NB4 (cell line): Measurements from ENCODE around the gene SECISBP2L.

Source experiments
- DNase-seq: peaks from one replicate; pipeline ENCODE4 v3.0.0; 2010; ENCODE audit warnings: low read depth
- H3K4me3 ChIP-seq: one replicate; pipeline ENCODE4 v1.5.1; 2011; ENCODE audit warnings: mild to moderate bottlenecking, low read depth, low read length, moderate library complexity
- CTCF ChIP-seq: IDR thresholded peaks from one replicate; pipeline ENCODE4 v1.5.1; 2012; ENCODE audit warnings: low read depth, low read length
- MAX ChIP-seq: IDR thresholded peaks from 2 replicates; pipeline ENCODE4 v1.6.1; 2011; ENCODE audit warnings: low read depth, low read length
- MYC ChIP-seq: IDR thresholded peaks from 2 replicates; pipeline ENCODE4 v1.6.1; 2011; ENCODE audit warnings: low read depth, low read length
- POLR2A ChIP-seq: IDR thresholded peaks from 2 replicates; pipeline ENCODE4 v1.6.1; 2011; ENCODE audit warnings: mild to moderate bottlenecking; ENCODE audit not compliant: insufficient read length; ENCODE audit errors: extremely low read depth

Gene SECISBP2L

GRCh38 chr15:49085696-49086459 lies 39.6 kb upstream of the SECISBP2L start:
- TF ChIP-seq CTCF (no peak), MYC (no peak), POLR2A (no peak), MAX (no peak)
- DNase-seq: no peak
- no peak overlapping the region for H3K4me3 ChIP-seq

- DNase-seq: no peak
- no peak overlapping the region for H3K4me3 ChIP-seq
- TF ChIP-seq MYC (no peak), CTCF (no peak), MAX (no peak), POLR2A (no peak)
Observed at GRCh38 chr15:49084285-49084570, 38.0 kb upstream of the SECISBP2L start.

GRCh38 chr15:49083401-49084284 lies 37.4 kb upstream of the SECISBP2L start:
- no peak for DNase-seq
- TF ChIP-seq POLR2A: no peak
- TF ChIP-seq MAX: no peak
- no peak for TF ChIP-seq MYC
- TF ChIP-seq CTCF: no peak
- no peak overlapping the region for H3K4me3 ChIP-seq

GRCh38 chr15:49082960-49083359 lies 36.7 kb upstream of the SECISBP2L start:
- DNase-seq: no peak
- H3K4me3 ChIP-seq: no peak overlapping the region
- TF ChIP-seq MAX (no peak), POLR2A (no peak), MYC (no peak), CTCF (no peak)

GRCh38 chr15:49079340-49080039 lies 33.2 kb upstream of the SECISBP2L start:
- H3K4me3 ChIP-seq: no peak overlapping the region
- DNase-seq: peak; percentile 18
- TF ChIP-seq CTCF (no peak), POLR2A (no peak), MAX (no peak), MYC (no peak)
